IMR-90 (cell line): ENCODE measurements around the gene TRPC1. TPM values are rescaled to one million over a fixed set of nuclear protein-coding genes. Genes with fewer than 3 reads are reported as not detected.

Experiments used
- ATAC-seq: fragments of 200-7000 bp; cut with Tn5 transposase; 2 replicates; pipeline ENCODE4 v1.9.1; 2020; ENCODE audit warnings: low read depth, mild to moderate bottlenecking, moderate library complexity
- BruUV-seq: library from RNA; stranded (reverse); fragments of 400-500 nt; replicated peaks from 2 replicates; lab custom pipeline; 2021; lab: Mats Ljungman, UMichigan
- CTCF ChIA-PET: fragments of 300-600 bp; formaldehyde crosslinking; extraction: SDS; loops from one replicate; lab custom pipeline; 2021; ENCODE audit warnings: antibody characterized with exemption; lab: Yijun Ruan, JAX
- POLR2A ChIA-PET: fragments of 300-600 bp; sonication (Branson Sonifier 250); formaldehyde crosslinking; loops from one replicate; lab custom pipeline; 2022; ENCODE audit warnings: antibody characterized with exemption; ENCODE audit not compliant: unreplicated experiment; lab: Charles Lee
- DNase-seq: peaks from one replicate; pipeline ENCODE4 v3.0.0; 2013
- H2AFZ ChIP-seq: replicated peaks from 2 replicates; pipeline ENCODE3; 2013; ENCODE audit warnings: low read length, mild to moderate bottlenecking; ENCODE audit not compliant: poor library complexity
- H2AK5ac ChIP-seq: 2 replicates; pipeline ENCODE4 v1.6.1; 2013; ENCODE audit warnings: low read depth, low read length, inconsistent platforms
- H2AK9ac ChIP-seq: replicated peaks from 2 replicates; pipeline ENCODE3; 2013; ENCODE audit warnings: mild to moderate bottlenecking, low read depth, low read length, moderate library complexity; ENCODE audit not compliant: poor library complexity
- H2BK120ac ChIP-seq: 2 replicates; pipeline ENCODE4 v1.6.1; 2013; ENCODE audit warnings: low read depth, low read length, inconsistent platforms
- H2BK15ac ChIP-seq: 3 replicates; pipeline ENCODE4 v1.6.1; 2013; ENCODE audit warnings: low read depth, low read length, inconsistent platforms
- H2BK20ac ChIP-seq: 2 replicates; pipeline ENCODE4 v1.6.1; 2013; ENCODE audit warnings: low read depth, mild to moderate bottlenecking, inconsistent platforms, low read length, moderate library complexity
- H2BK5ac ChIP-seq: 2 replicates; pipeline ENCODE4 v1.6.1; 2013; ENCODE audit warnings: mild to moderate bottlenecking, low read depth, low read length, inconsistent platforms; ENCODE audit not compliant: poor library complexity, severe bottlenecking
- H3K14ac ChIP-seq: replicated peaks from 2 replicates; pipeline ENCODE4 v1.6.1; 2013; ENCODE audit warnings: low read depth, low read length, inconsistent platforms
- H3K18ac ChIP-seq: 2 replicates; pipeline ENCODE4 v1.6.1; 2013; ENCODE audit warnings: low read depth, low read length, control low read depth
- H3K23ac ChIP-seq: 2 replicates; pipeline ENCODE4 v1.6.1; 2013; ENCODE audit warnings: low read depth, low read length, inconsistent platforms
- H3K27ac ChIP-seq: 2 replicates; pipeline ENCODE4 v1.5.1; 2013; ENCODE audit warnings: mild to moderate bottlenecking, control low read depth, low read length; ENCODE audit not compliant: insufficient read depth
- H3K27me3 ChIP-seq: 2 replicates; pipeline ENCODE4 v1.6.1; 2013; ENCODE audit warnings: low read length; ENCODE audit not compliant: control insufficient read depth, insufficient read depth
- H3K36me3 ChIP-seq: 2 replicates; pipeline ENCODE4 v1.6.1; 2013; ENCODE audit warnings: low read length, mixed read lengths; ENCODE audit not compliant: control insufficient read depth, insufficient read depth
- H3K4ac ChIP-seq: 2 replicates; pipeline ENCODE4 v1.6.1; 2013; ENCODE audit warnings: low read depth, low read length, inconsistent platforms
- H3K4me1 ChIP-seq: 2 replicates; pipeline ENCODE4 v1.6.1; 2013; ENCODE audit warnings: low read length, mixed read lengths; ENCODE audit not compliant: control insufficient read depth, insufficient read depth
- H3K4me2 ChIP-seq: 2 replicates; pipeline ENCODE4 v1.6.1; 2013; ENCODE audit warnings: low read depth, mild to moderate bottlenecking, control low read depth, low read length, moderate library complexity
- H3K4me3 ChIP-seq: 2 replicates; pipeline ENCODE4 v1.5.1; 2013; ENCODE audit warnings: low read depth, mild to moderate bottlenecking, control low read depth, low read length, moderate library complexity; ENCODE audit not compliant: insufficient read depth
- H3K56ac ChIP-seq: 2 replicates; pipeline ENCODE4 v1.6.1; 2013; ENCODE audit warnings: low read length, inconsistent platforms; ENCODE audit not compliant: insufficient read depth; ENCODE audit errors: extremely low read depth
- H3K79me1 ChIP-seq, 2 experiments: 2 replicates each; pipeline ENCODE4 v1.6.1; 2013; ENCODE audit warnings: low read length in 2 of 2, inconsistent platforms in 1 of 2, low read depth in 1 of 2
- H3K9ac ChIP-seq: 2 replicates; pipeline ENCODE4 v1.6.1; 2013; ENCODE audit warnings: low read depth, low read length, control low read depth
- H3K9me1 ChIP-seq: 2 replicates; pipeline ENCODE4 v1.6.1; 2013; ENCODE audit warnings: low read length, inconsistent platforms; ENCODE audit not compliant: insufficient read depth
- H3K9me3 ChIP-seq: 2 replicates; pipeline ENCODE4 v1.6.1; 2013; ENCODE audit warnings: low read length; ENCODE audit not compliant: control insufficient read depth, insufficient read depth
- H4K20me1 ChIP-seq: 2 replicates; pipeline ENCODE4 v1.6.1; 2013; ENCODE audit warnings: low read length, inconsistent platforms; ENCODE audit not compliant: insufficient read depth
- H4K5ac ChIP-seq: 2 replicates; pipeline ENCODE4 v1.6.1; 2013; ENCODE audit warnings: mild to moderate bottlenecking, low read depth, low read length, control low read depth
- H4K8ac ChIP-seq, 2 experiments: 2 replicates each; pipeline ENCODE4 v1.6.1; 2013; ENCODE audit warnings: low read depth in 2 of 2, low read length in 2 of 2, control low read depth in 1 of 2, inconsistent platforms in 1 of 2
- H4K91ac ChIP-seq: 2 replicates; pipeline ENCODE4 v1.6.1; 2013; ENCODE audit warnings: low read depth, low read length, inconsistent platforms; ENCODE audit not compliant: insufficient read depth
- FOS ChIP-seq: fragments of 150-350 bp; IDR thresholded peaks from 2 replicates; pipeline ENCODE4 v1.6.1; 2016; ENCODE audit warnings: low read depth, low read length
- MAFK ChIP-seq: IDR thresholded peaks from 2 replicates; pipeline ENCODE4 v1.6.1; 2012; ENCODE audit warnings: low read depth, low read length, improper control_type of control experiment
- MAZ ChIP-seq: IDR thresholded peaks from 2 replicates; pipeline ENCODE4 v1.6.1; 2012; ENCODE audit warnings: low read depth, mild to moderate bottlenecking, low read length, improper control_type of control experiment, moderate library complexity, borderline replicate concordance
- NFE2L2 ChIP-seq: fragments of 150-350 bp; IDR thresholded peaks from 2 replicates; pipeline ENCODE4 v1.6.1; 2016; ENCODE audit warnings: low read depth, mild to moderate bottlenecking, low read length
- RAD21 ChIP-seq: IDR thresholded peaks from 2 replicates; pipeline ENCODE4 v1.6.1; 2012; ENCODE audit warnings: low read length, improper control_type of control experiment
- RCOR1 ChIP-seq: IDR thresholded peaks from 2 replicates; pipeline ENCODE4 v1.6.1; 2012; ENCODE audit warnings: mild to moderate bottlenecking, low read length, improper control_type of control experiment; ENCODE audit not compliant: insufficient replicate concordance
- RFX5 ChIP-seq: IDR thresholded peaks from 2 replicates; pipeline ENCODE4 v1.8.0; 2012; ENCODE audit warnings: low read depth, mild to moderate bottlenecking, low read length, moderate library complexity
- dilution Hi-C: fragments of 300-500 bp; cut with HindIII; formaldehyde crosslinking; loops from one replicate; pipeline ENCODE4 v1.14.3; 2018; ENCODE audit warnings: low sequenced_read_pairs; ENCODE audit not compliant: unreplicated experiment
- in situ Hi-C: fragments of 300-500 bp; cut with MboI; formaldehyde crosslinking; loops from 3 replicates; pipeline ENCODE4 v1.14.3; 2019; ENCODE audit warnings: low sequenced_read_pairs, inconsistent platforms, mixed read lengths
- intact Hi-C: fragments of 100-400 bp; cut with micrococcal nuclease; formaldehyde crosslinking; loops from 2 replicates; pipeline ENCODE4 v1.10.0; 2022
- polyA plus RNA-seq, 3 experiments: library from polyadenylated mRNA; depleted of rRNA; stranded (reverse); fragments of >200 nt; gene quantifications; 2 replicates each; pipeline ENCODE4 v1.2.3, GENCODE V29; 2012; ENCODE audit warnings: low replicate concordance in 1 of 3
- total RNA-seq: library from RNA; depleted of rRNA; stranded (reverse); fragments of >200 nt; gene quantifications from 2 replicates; pipeline ENCODE4 v1.2.3, GENCODE V29; 2012

The TRPC1 gene
- total and polyA plus RNA-seq, 2 of the 4 experiments (the other 2 are of a cell fraction): 5.9 to 7.2 TPM

DNA sequence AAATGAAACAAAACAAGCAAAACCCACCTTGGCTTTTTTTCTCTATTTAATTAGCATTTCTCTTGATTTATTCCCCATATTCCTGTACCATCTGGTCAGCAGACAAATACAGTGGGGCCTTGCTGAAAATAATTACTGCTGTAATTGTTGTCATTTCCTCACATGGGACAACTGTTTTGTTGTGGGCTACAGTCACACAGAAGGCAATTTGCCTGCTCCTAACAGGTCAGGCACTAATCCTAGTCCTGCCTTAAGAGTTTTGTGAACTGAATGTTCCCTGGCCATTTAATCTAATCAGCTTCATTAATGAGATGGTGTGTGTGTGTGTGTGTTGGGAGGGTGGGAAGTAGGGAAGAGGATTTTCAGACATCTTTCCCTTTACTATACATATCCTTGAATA is 11.6 kb downstream of the TRPC1 start:
- dilution Hi-C loops: no loop called here
- DNase-seq: no peak

More for the DNA sequence above, 11.6 kb downstream of the TRPC1 start:
- no peak overlapping the region for H3K14ac ChIP-seq
- H2BK20ac ChIP-seq: no peak overlapping the region
- ChIA-PET CTCF (no interaction called here), POLR2A (no interaction called here)
- no peak overlapping the region for H3K9ac ChIP-seq
- peaks cover 0 to 14% of the 10 kb centered on the region in 2 experiments; a peak in 2 of 4 replicates for H3K79me1 ChIP-seq
- H2AFZ ChIP-seq: no peak overlapping the region
- no peak overlapping the region for H3K4ac ChIP-seq
- H3K36me3 ChIP-seq: no peaks in the 10 kb centered on the region
- H3K18ac ChIP-seq: no peak overlapping the region
- TF ChIP-seq MAZ (no peak), RFX5 (no peak), RAD21 (no peak), FOS (no peak), RCOR1 (no peak), MAFK (no peak), NFE2L2 (no peak)
- H4K20me1 ChIP-seq: no peaks in the 10 kb centered on the region
- no peak overlapping the region for H2BK15ac ChIP-seq
- in situ Hi-C loops: no loop called here
- no peak overlapping the region for H4K91ac ChIP-seq
- no peaks in the 10 kb centered on the region for H3K9me3 ChIP-seq
- no peaks in the 10 kb centered on the region for H3K9me1 ChIP-seq
- no TSS peak for BruUV-seq
- H2BK5ac ChIP-seq: no peak overlapping the region
- no peaks in the 10 kb centered on the region for H3K27me3 ChIP-seq
- H3K23ac ChIP-seq: no peak overlapping the region
- no peak overlapping the region for H4K8ac ChIP-seq
- H3K56ac ChIP-seq: no peak overlapping the region
- no peak overlapping the region for H2BK120ac ChIP-seq
- no peak overlapping the region for H4K5ac ChIP-seq
- H3K4me2 ChIP-seq: no peak overlapping the region
- H2AK9ac ChIP-seq: no peak overlapping the region
- intact Hi-C loops: no loop called here
- H2AK5ac ChIP-seq: no peak overlapping the region
- ATAC-seq: no peak
- no peak overlapping the region for H3K4me3 ChIP-seq
- H3K27ac ChIP-seq: no peak overlapping the region
- no peaks in the 10 kb centered on the region for H3K4me1 ChIP-seq
